K562 (cell line): ENCODE results near the gene DAO. TPM values are rescaled to one million over a fixed set of nuclear protein-coding genes. Genes with fewer than 3 reads are reported as not detected.

ENCODE experiments used
- ATF7 ChIP-seq: fragments of 450-650 bp; IDR thresholded peaks from 2 replicates; pipeline ENCODE4 v1.7.1; 2014; ENCODE audit warnings: mild to moderate bottlenecking, moderate library complexity
- C11orf30 ChIP-seq: fragments of 450-650 bp; IDR thresholded peaks from 2 replicates; pipeline ENCODE4 v1.6.1; 2016; ENCODE audit warnings: low read depth, mild to moderate bottlenecking
- CBFA2T2 ChIP-seq: fragments of 450-650 bp; conservative IDR thresholded peaks from 2 replicates; pipeline ENCODE4 v1.6.1; 2017; ENCODE audit warnings: mild to moderate bottlenecking
- CBX3 ChIP-seq, 2 experiments: IDR thresholded peaks; 1 replicate in 1 of 2; 2 replicates in 1 of 2; pipeline ENCODE4 v1.6.1; 2012; ENCODE audit warnings: inconsistent platforms in 2 of 2, low read length in 2 of 2, borderline replicate concordance in 1 of 2, control low read depth in 1 of 2
- CCAR2 ChIP-seq: fragments of 200-400 bp; formaldehyde crosslinking; IDR thresholded peaks from 2 replicates; pipeline ENCODE4 v1.6.1; 2017; ENCODE audit warnings: mild to moderate bottlenecking, low read depth, low read length
- CREB1 ChIP-seq, 2 experiments: sonication (generic) in 1 of 2; formaldehyde crosslinking in 1 of 2; IDR thresholded peaks; 2 replicates each; pipeline versions ENCODE4 v1.6.1 to v1.8.0; 2012 to 2022; ENCODE audit warnings: inconsistent platforms in 1 of 2, mild to moderate bottlenecking in 1 of 2, missing genetic modification reagents in 1 of 2, moderate library complexity in 1 of 2
- JUND ChIP-seq, 2 experiments: IDR thresholded peaks; 2 replicates in 1 of 2; 3 replicates in 1 of 2; pipeline ENCODE4 v1.6.1; 2011; ENCODE audit warnings: borderline replicate concordance in 2 of 2, low read depth in 2 of 2, low read length in 2 of 2, improper control_type of control experiment in 1 of 2, missing biosample characterization in 1 of 2, missing genetic modification characterization in 1 of 2, missing genetic modification reagents in 1 of 2
- MEF2D ChIP-seq: conservative IDR thresholded peaks from 2 replicates; pipeline ENCODE4 v1.6.1; 2016; ENCODE audit warnings: low read depth, missing genetic modification characterization, missing compliant biosample characterization
- MEIS2 ChIP-seq: fragments of 450-650 bp; IDR thresholded peaks from 2 replicates; pipeline ENCODE4 v1.6.1; 2014; ENCODE audit warnings: mild to moderate bottlenecking; ENCODE audit not compliant: partially characterized antibody
- MYC ChIP-seq, 2 experiments: fragments of 250-450 bp in 1 of 2; sonication (Bioruptor Pico) in 1 of 2; IDR thresholded peaks; 2 replicates each; pipeline versions ENCODE4 v1.5.1 to v1.6.1; 2012 to 2021; ENCODE audit warnings: low read depth in 2 of 2, borderline replicate concordance in 1 of 2, improper control_type of control experiment in 1 of 2, low read length in 1 of 2, mild to moderate bottlenecking in 1 of 2, moderate library complexity in 1 of 2
- NR1H2 ChIP-seq: sonication (generic); formaldehyde crosslinking; IDR thresholded peaks from 2 replicates; pipeline ENCODE4 v1.4.0; 2020; ENCODE audit warnings: mild to moderate bottlenecking, missing genetic modification reagents
- RBM14 ChIP-seq: fragments of 200-400 bp; formaldehyde crosslinking; IDR thresholded peaks from 2 replicates; pipeline ENCODE4 v1.6.1; 2018; ENCODE audit warnings: low read depth, mild to moderate bottlenecking, low read length, moderate library complexity, borderline replicate concordance; ENCODE audit not compliant: insufficient read depth
- SP2 ChIP-seq: IDR thresholded peaks from 2 replicates; pipeline ENCODE4 v1.6.1; 2011; ENCODE audit warnings: mild to moderate bottlenecking, low read depth, low read length, moderate library complexity; ENCODE audit not compliant: poor library complexity, severe bottlenecking; ENCODE audit errors: extremely low read depth
- TRIM24 ChIP-seq, 2 experiments: fragments of 450-650 bp; IDR thresholded peaks; 2 replicates each; pipeline ENCODE4 v1.6.1; 2016
- TRIM28 ChIP-seq: fragments of 450-650 bp; IDR thresholded peaks from 2 replicates; pipeline ENCODE4 v1.6.1; 2017
- YBX1 ChIP-seq: fragments of 450-650 bp; IDR thresholded peaks from 2 replicates; pipeline ENCODE4 v1.7.1; 2016; ENCODE audit warnings: mild to moderate bottlenecking
- ZBTB7A ChIP-seq: IDR thresholded peaks from 2 replicates; pipeline ENCODE4 v1.6.1; 2011; ENCODE audit warnings: low read depth, mild to moderate bottlenecking, low read length, moderate library complexity, borderline replicate concordance; ENCODE audit not compliant: control insufficient read depth
- ZNF239 ChIP-seq: fragments of 250-450 bp; sonication (Bioruptor Pico); IDR thresholded peaks from 2 replicates; pipeline ENCODE4 v1.4.0; 2020; ENCODE audit warnings: mild to moderate bottlenecking
- ZNF444 ChIP-seq: fragments of 250-450 bp; sonication (Bioruptor Pico); IDR thresholded peaks from 2 replicates; pipeline ENCODE4 v1.4.0; 2020; ENCODE audit warnings: mild to moderate bottlenecking, moderate library complexity
- polyA plus RNA-seq, 8 experiments: library from polyadenylated mRNA; depleted of rRNA in 4 of 8; stranded (reverse) in 5 of 8; unstranded in 3 of 8; fragments of >200 nt; fragmentation: Nextera tagmentation in 2 of 8; fragmentation: Illumina TruSeq in 1 of 8; extraction: Ambion mirVana in 2 of 8; extraction: Trizol in 1 of 8; gene quantifications; 2 replicates each; pipeline versions ENCODE4 v1.2.1 to v1.2.3, GENCODE V29; 2011 to 2014; ENCODE audit warnings: inconsistent platforms in 1 of 8, missing spikeins in 1 of 8
- total RNA-seq, 7 experiments: library from RNA; depleted of rRNA in 6 of 7; stranded (reverse); fragments of >200 nt in 6 of 7; fragmentation: Illumina TruSeq in 2 of 7; extraction: Trizol in 2 of 7; gene quantifications; 2 replicates each; pipeline versions ENCODE4 v1.2.1 to v1.2.3, GENCODE V29; 2011 to 2021; ENCODE audit warnings: low replicate concordance in 1 of 7
- TF ChIP-seq, protein P1 (sequence below): fragments of 250-450 bp; sonication (Bioruptor Pico); IDR thresholded peaks from 2 replicates; pipeline ENCODE4 v1.8.0; 2021; ENCODE audit warnings: mild to moderate bottlenecking, moderate library complexity
- TF ChIP-seq, protein P2 (sequence below): fragments of 450-650 bp; IDR thresholded peaks from 2 replicates; pipeline ENCODE4 v1.6.1; 2016; ENCODE audit warnings: borderline replicate concordance
- TF ChIP-seq, protein P3 (sequence below): fragments of 250-450 bp; sonication (Bioruptor Pico); IDR thresholded peaks from 2 replicates; pipeline ENCODE4 v1.4.0; 2020; ENCODE audit warnings: mild to moderate bottlenecking

Gene DAO
- total and polyA plus RNA-seq, 9 of the 15 experiments (the other 6 are each of a cell fraction or from before 2014, with no cell fraction given): not detected

DNA sequence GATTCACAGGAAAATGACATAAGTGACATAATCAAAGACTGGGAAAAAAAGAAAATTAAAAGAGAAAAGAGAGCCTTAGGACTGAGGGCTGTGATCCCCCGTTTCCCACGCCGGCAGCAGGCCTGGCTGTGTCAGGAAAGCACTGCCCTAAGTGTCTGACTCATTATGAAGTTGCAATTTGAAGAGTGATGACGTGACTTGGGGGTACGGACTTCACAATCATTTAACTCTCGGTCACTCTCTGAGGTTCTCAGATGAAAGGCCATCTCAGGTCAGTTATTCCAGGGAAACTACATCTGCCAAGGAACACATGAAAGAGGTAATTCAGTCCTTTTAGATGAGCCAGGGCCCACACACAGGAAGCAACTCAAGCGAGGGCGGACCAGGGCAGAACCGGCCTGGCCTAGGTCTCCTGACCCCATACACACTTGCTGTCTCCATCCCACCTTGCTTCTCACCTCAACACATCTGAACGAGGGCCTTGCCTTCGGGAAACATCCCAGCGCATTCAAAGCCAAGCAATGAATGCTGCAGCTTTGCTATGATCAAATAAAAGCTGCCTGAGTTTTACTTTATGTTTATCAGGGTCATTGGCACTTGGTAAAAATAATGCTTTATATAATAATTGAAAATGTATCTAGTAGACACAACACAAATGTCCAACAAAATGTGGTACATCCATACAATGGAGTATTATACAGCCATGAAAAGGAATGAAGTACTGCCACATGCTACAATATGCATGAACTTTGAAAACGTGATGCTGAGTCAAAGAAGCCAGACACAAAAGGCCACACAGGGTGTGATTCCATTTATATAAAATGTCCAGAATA is 25.2 kb upstream of the DAO start (continued):
- TF ChIP-seq, protein P1, sequence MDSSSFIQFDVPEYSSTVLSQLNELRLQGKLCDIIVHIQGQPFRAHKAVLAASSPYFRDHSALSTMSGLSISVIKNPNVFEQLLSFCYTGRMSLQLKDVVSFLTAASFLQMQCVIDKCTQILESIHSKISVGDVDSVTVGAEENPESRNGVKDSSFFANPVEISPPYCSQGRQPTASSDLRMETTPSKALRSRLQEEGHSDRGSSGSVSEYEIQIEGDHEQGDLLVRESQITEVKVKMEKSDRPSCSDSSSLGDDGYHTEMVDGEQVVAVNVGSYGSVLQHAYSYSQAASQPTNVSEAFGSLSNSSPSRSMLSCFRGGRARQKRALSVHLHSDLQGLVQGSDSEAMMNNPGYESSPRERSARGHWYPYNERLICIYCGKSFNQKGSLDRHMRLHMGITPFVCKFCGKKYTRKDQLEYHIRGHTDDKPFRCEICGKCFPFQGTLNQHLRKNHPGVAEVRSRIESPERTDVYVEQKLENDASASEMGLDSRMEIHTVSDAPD: no peak
- TF ChIP-seq YBX1: no peak
- TF ChIP-seq MEIS2: peak; percentile 14
- TF ChIP-seq ZNF444 (CRISPR knock-in tag): no peak
- no peak for TF ChIP-seq CREB1 (IDR thresholded peaks at IDR 0.05)
- TF ChIP-seq CREB1 (CRISPR knock-in tag; IDR thresholded peaks at IDR 0.05): peak; percentile 53; the same call in 1 of the 2 replicates
- no peak for TF ChIP-seq ZBTB7A
- TF ChIP-seq, protein P2, sequence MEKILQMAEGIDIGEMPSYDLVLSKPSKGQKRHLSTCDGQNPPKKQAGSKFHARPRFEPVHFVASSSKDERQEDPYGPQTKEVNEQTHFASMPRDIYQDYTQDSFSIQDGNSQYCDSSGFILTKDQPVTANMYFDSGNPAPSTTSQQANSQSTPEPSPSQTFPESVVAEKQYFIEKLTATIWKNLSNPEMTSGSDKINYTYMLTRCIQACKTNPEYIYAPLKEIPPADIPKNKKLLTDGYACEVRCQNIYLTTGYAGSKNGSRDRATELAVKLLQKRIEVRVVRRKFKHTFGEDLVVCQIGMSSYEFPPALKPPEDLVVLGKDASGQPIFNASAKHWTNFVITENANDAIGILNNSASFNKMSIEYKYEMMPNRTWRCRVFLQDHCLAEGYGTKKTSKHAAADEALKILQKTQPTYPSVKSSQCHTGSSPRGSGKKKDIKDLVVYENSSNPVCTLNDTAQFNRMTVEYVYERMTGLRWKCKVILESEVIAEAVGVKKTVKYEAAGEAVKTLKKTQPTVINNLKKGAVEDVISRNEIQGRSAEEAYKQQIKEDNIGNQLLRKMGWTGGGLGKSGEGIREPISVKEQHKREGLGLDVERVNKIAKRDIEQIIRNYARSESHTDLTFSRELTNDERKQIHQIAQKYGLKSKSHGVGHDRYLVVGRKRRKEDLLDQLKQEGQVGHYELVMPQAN: 0 out of 2 replicates have a peak, but pooled peaks have one; percentile 19
- TF ChIP-seq TRIM24 (IDR thresholded peaks at IDR 0.05): peak in 1 of 2 experiments; percentile 50; a peak in 3 of 4 replicates
- peak; percentile 53 for TF ChIP-seq ATF7
- peak; percentile 67; the same call in 1 of the 2 replicates for TF ChIP-seq TRIM28
- TF ChIP-seq CBFA2T2: peak; percentile 1; the same call in 1 of the 2 replicates
- TF ChIP-seq SP2: no peak
- peak in 1 of 2 experiments; percentile 88; a peak in 2 of 3 replicates for TF ChIP-seq CBX3 (IDR thresholded peaks at IDR 0.05; ENCODE audit: borderline replicate concordance in 1 of 2, low read length in 2 of 2)
- no peak for TF ChIP-seq MEF2D
- no peak for TF ChIP-seq NR1H2
- TF ChIP-seq, protein P3, sequence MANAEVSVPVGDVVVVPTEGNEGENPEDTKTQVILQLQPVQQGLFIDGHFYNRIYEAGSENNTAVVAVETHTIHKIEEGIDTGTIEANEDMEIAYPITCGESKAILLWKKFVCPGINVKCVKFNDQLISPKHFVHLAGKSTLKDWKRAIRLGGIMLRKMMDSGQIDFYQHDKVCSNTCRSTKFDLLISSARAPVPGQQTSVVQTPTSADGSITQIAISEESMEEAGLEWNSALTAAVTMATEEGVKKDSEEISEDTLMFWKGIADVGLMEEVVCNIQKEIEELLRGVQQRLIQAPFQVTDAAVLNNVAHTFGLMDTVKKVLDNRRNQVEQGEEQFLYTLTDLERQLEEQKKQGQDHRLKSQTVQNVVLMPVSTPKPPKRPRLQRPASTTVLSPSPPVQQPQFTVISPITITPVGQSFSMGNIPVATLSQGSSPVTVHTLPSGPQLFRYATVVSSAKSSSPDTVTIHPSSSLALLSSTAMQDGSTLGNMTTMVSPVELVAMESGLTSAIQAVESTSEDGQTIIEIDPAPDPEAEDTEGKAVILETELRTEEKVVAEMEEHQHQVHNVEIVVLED (CRISPR knock-in tag): no peak
- TF ChIP-seq C11orf30: peak; percentile 79
- TF ChIP-seq ZNF239 (CRISPR knock-in tag): no peak
- peak; percentile 77 for TF ChIP-seq JUND (IDR thresholded peaks at IDR 0.05; ENCODE audit: borderline replicate concordance, low read depth, low read length)
- peak; percentile 65; the same call in 1 of the 3 replicates for TF ChIP-seq JUND (tag; IDR thresholded peaks at IDR 0.05; ENCODE audit: borderline replicate concordance, low read depth, low read length)
- TF ChIP-seq MYC (IDR thresholded peaks at IDR 0.05; ENCODE audit: low read depth, low read length): 0 out of 2 replicates have a peak, but pooled peaks have one; percentile 11
- TF ChIP-seq MYC (CRISPR knock-in tag; IDR thresholded peaks at IDR 0.05; ENCODE audit: borderline replicate concordance, low read depth): no peak
- TF ChIP-seq RBM14: no peak
- TF ChIP-seq CCAR2: no peak
